ENCODE measurements around the gene HEPACAM. TPM values are rescaled to one million over a fixed set of nuclear protein-coding genes. Genes with fewer than 3 reads are reported as not detected.

Gene HEPACAM
- total RNA-seq, 1 experiment from 2014 or later, result not detected

GRCh38 chr11:124938206-124938765 lies 2.4 kb upstream of the HEPACAM start:
- no peak overlapping the region for H2BK12ac ChIP-seq (ENCODE audit: insufficient read length, low read depth, low read length)
- no peak overlapping the region for H3K18ac ChIP-seq (ENCODE audit: insufficient read length, low read depth, low read length)
- H3K27me3 Mint-ChIP-seq (ENCODE audit: low read depth), result peaks cover 31% of the 10 kb centered on the region
- no peak overlapping the region for H2BK5ac ChIP-seq (ENCODE audit: insufficient read length, low read length)
- no peaks in the 10 kb centered on the region for H4K20me1 ChIP-seq (ENCODE audit: control insufficient read depth, insufficient read depth, insufficient read length)
- H2BK15ac ChIP-seq (ENCODE audit: low read depth, low read length), result no peak overlapping the region
- no peak overlapping the region for H4K5ac ChIP-seq (ENCODE audit: insufficient read length, low read depth, low read length)
- H2BK20ac ChIP-seq (ENCODE audit: low read depth, low read length, poor library complexity, severe bottlenecking), result no peak overlapping the region
- H3K56ac ChIP-seq (ENCODE audit: insufficient read length, low read depth, low read length), result no peak overlapping the region
- peaks cover 0 to 9% of the 10 kb centered on the region in 2 experiments; a peak in 1 of 4 replicates for H3K4me1 Mint-ChIP-seq
- no peak overlapping the region for H3K27ac Mint-ChIP-seq
- no peak overlapping the region for H2AK5ac ChIP-seq (ENCODE audit: insufficient read length, low read length)
- no peak for TF ChIP-seq CTCF (conservative IDR thresholded peaks at IDR 0.05)
- H2BK120ac ChIP-seq (ENCODE audit: low read depth, low read length, poor library complexity, severe bottlenecking), result no peak overlapping the region
- H3K4me1 ChIP-seq (ENCODE audit: insufficient read depth, low read length), result no peaks in the 10 kb centered on the region
- no peak overlapping the region for H4K8ac ChIP-seq (replicated peaks; ENCODE audit: insufficient read length, low read depth, low read length)
- no peaks in the 10 kb centered on the region for H3K79me2 ChIP-seq (ENCODE audit: insufficient read depth, low read length)
- no peak overlapping the region for H3K4me2 ChIP-seq (ENCODE audit: insufficient read depth, insufficient read length, low read length)
- H3K79me1 ChIP-seq (ENCODE audit: insufficient read depth, low read depth, low read length, poor library complexity, severe bottlenecking), result no peaks in the 10 kb centered on the region
- H3K14ac ChIP-seq (ENCODE audit: insufficient read depth, low read length), result no peak overlapping the region
- no peaks in the 10 kb centered on the region for H3K9me3 Mint-ChIP-seq
- no peaks in the 10 kb centered on the region for H3K36me3 Mint-ChIP-seq (ENCODE audit: insufficient read depth in 1 of 3, low read depth in 3 of 3)
- no peak overlapping the region for H3K27ac ChIP-seq (ENCODE audit: insufficient read length, low read depth, low read length)
- no peak overlapping the region for H4K91ac ChIP-seq (ENCODE audit: insufficient read length, low read depth, low read length)
- H2AFZ ChIP-seq (ENCODE audit: low read length), result no peak overlapping the region
- no peak overlapping the region for H3K23ac ChIP-seq (ENCODE audit: insufficient read length, low read depth, low read length)
- H3K27me3 ChIP-seq (ENCODE audit: insufficient read depth, low read length), result no peaks in the 10 kb centered on the region; the same call in 1 of the 2 replicates
- no peaks in the 10 kb centered on the region for H3K23me2 ChIP-seq (ENCODE audit: insufficient read length, low read depth, low read length, poor library complexity, severe bottlenecking)
- H3K9ac ChIP-seq (ENCODE audit: extremely low read depth, insufficient read length, low read length), result no peak overlapping the region
- no peak overlapping the region for H3T11ph ChIP-seq (ENCODE audit: low read length)
- DNase-seq, result no peak
- no CpG with 5 or more reads among the region's 6 CpGs for WGBS (ENCODE audit: extremely low coverage, insufficient read length, low lambda C conversion rate)
- no peak overlapping the region for H3K4ac ChIP-seq (ENCODE audit: low read depth, low read length)
- no peak overlapping the region for H3K4me3 Mint-ChIP-seq
- no peaks in the 10 kb centered on the region for H3K9me3 ChIP-seq (ENCODE audit: control insufficient read depth, low read depth, low read length)

All from H9 (cell line).